Sigmoid colon (tissue), 7 donors: ENCODE measurements around the gene ADAMTS19. TPM values are rescaled to one million over a fixed set of nuclear protein-coding genes. Genes with fewer than 3 reads are reported as not detected.

ENCODE experiments used
- DNase-seq: peaks from one replicate; pipeline ENCODE4 v3.0.0-alpha.2; 2019
- H3K27ac ChIP-seq, 4 donors: fragments of 200-600 bp; sonication (generic); one replicate each; pipeline ENCODE4 v1.5.1; 2016 to 2019; ENCODE audit warnings: mild to moderate bottlenecking in 1 of 4
- H3K27me3 ChIP-seq, 3 donors: fragments of 200-600 bp; sonication (generic); one replicate each; pipeline ENCODE4 v1.5.1; 2019; ENCODE audit warnings: mild to moderate bottlenecking in 1 of 3
- H3K36me3 ChIP-seq, 4 donors: fragments of 200-600 bp; sonication (generic); one replicate each; pipeline ENCODE4 v1.5.1; 2016 to 2019
- H3K4me1 ChIP-seq, 4 donors: fragments of 200-600 bp; sonication (generic); one replicate each; pipeline ENCODE4 v1.5.1; 2017 to 2019
- H3K4me3 ChIP-seq, 4 donors: fragments of 200-600 bp; sonication (generic); one replicate each; pipeline ENCODE4 v1.5.1; 2017 to 2019; ENCODE audit warnings: mild to moderate bottlenecking in 2 of 4, moderate library complexity in 1 of 4
- H3K9me3 ChIP-seq, 4 donors: fragments of 200-600 bp in 3 of 4; sonication (generic) in 3 of 4; one replicate each; pipeline versions ENCODE4 v1.5.1 to v1.6.1; 2013 to 2019
- CTCF ChIP-seq, 4 experiments: fragments of 450-650 bp in 3 of 4; fragments of 200-600 bp in 1 of 4; IDR thresholded peaks; one replicate each; pipeline ENCODE4 v1.5.1; 2016 to 2019; ENCODE audit warnings: antibody characterized with exemption in 4 of 4, mild to moderate bottlenecking in 3 of 4, moderate library complexity in 2 of 4
- EP300 ChIP-seq, 4 donors: sonication (generic); formaldehyde crosslinking; IDR thresholded peaks; one replicate each; pipeline ENCODE4 v1.6.1; 2017; ENCODE audit warnings: antibody characterized with exemption in 4 of 4
- POLR2A ChIP-seq, 2 donors: fragments of 450-650 bp; IDR thresholded peaks; one replicate each; pipeline ENCODE4 v1.6.1; 2016; ENCODE audit warnings: antibody characterized with exemption in 2 of 2, mild to moderate bottlenecking in 2 of 2, moderate library complexity in 2 of 2
- POLR2AphosphoS5 ChIP-seq, 4 donors: sonication (generic); formaldehyde crosslinking; IDR thresholded peaks; one replicate each; pipeline ENCODE4 v1.6.1; 2017; ENCODE audit warnings: antibody characterized with exemption in 4 of 4
- WGBS, 2 donors: extraction: QIAGEN DNeasy Blood & Tissue Kit; methylation state at CpG; one replicate each; pipeline ENCODE4 v1.1.7; 2013; 5-methylcytosine and 5-hydroxymethylcytosine counted together
- intact Hi-C: fragments of 100-400 bp; cut with DNase I; formaldehyde crosslinking; loops from one replicate; pipeline ENCODE4 v1.15.1; 2023
- polyA plus RNA-seq, 3 donors: library from polyadenylated mRNA; stranded (reverse); fragments of 200-250 nt; gene quantifications; one replicate each; pipeline ENCODE4 v1.2.3, GENCODE V29; 2013
- total RNA-seq, 4 donors: library from RNA; depleted of rRNA; stranded (reverse); fragments of >200 nt; gene quantifications; one replicate each; pipeline ENCODE4 v1.1.0, GENCODE V29; 2016
- donor health status: healthy with polysubstance abuse.
- donor health status: Bipolar disorder and iron deficiency.
- donor health status: healthy.

Gene ADAMTS19
- total and polyA plus RNA-seq, 7 donors = 0.16 to 8.9 (median 2.1) TPM; not detected in 2

GRCh38 chr5:129724222-129724621, 264.1 kb downstream of the ADAMTS19 start:
- no peaks in the 10 kb centered on the region for H3K4me1 ChIP-seq
- no peak for DNase-seq
- no peak overlapping the region for H3K4me3 ChIP-seq
- no peaks in the 10 kb centered on the region for H3K9me3 ChIP-seq
- H3K27ac ChIP-seq = no peak overlapping the region
- no peaks in the 10 kb centered on the region for H3K36me3 ChIP-seq
- 24 to 35% methylated on average over 2 of the region's 2 CpGs for WGBS, 2 donors
- intact Hi-C loops = no loop called here
- TF ChIP-seq CTCF (IDR thresholded peaks at IDR 0.05) = no peak
- TF ChIP-seq EP300 (IDR thresholded peaks at IDR 0.05) = no peak
- TF ChIP-seq POLR2AphosphoS5 (IDR thresholded peaks at IDR 0.05) = no peak
- no peak for TF ChIP-seq POLR2A (IDR thresholded peaks at IDR 0.05)
- H3K27me3 ChIP-seq = no peaks in the 10 kb centered on the region

GRCh38 chr5:129724647-129725046, 264.5 kb downstream of the ADAMTS19 start:
- no peak overlapping the region for H3K27ac ChIP-seq
- H3K4me1 ChIP-seq = no peaks in the 10 kb centered on the region
- H3K4me3 ChIP-seq = no peak overlapping the region
- no peaks in the 10 kb centered on the region for H3K36me3 ChIP-seq
- intact Hi-C loops = no loop called here
- 92% methylated on average over 4 of the region's 4 CpGs for WGBS, 2 donors
- no peak for DNase-seq
- H3K9me3 ChIP-seq = no peaks in the 10 kb centered on the region
- TF ChIP-seq POLR2AphosphoS5 (IDR thresholded peaks at IDR 0.05) = no peak
- no peak for TF ChIP-seq CTCF (IDR thresholded peaks at IDR 0.05)
- TF ChIP-seq EP300 (IDR thresholded peaks at IDR 0.05) = no peak
- no peak for TF ChIP-seq POLR2A (IDR thresholded peaks at IDR 0.05)
- H3K27me3 ChIP-seq = no peaks in the 10 kb centered on the region

- H3K4me1 ChIP-seq = no peaks in the 10 kb centered on the region
- no peaks in the 10 kb centered on the region for H3K36me3 ChIP-seq
- 69 to 85% methylated on average over 2 of the region's 2 CpGs for WGBS, 2 donors
- no peaks in the 10 kb centered on the region for H3K9me3 ChIP-seq
- no peak overlapping the region for H3K4me3 ChIP-seq
- no peaks in the 10 kb centered on the region for H3K27me3 ChIP-seq
- no peak for DNase-seq
- intact Hi-C loops = no loop called here
- H3K27ac ChIP-seq = no peak overlapping the region
- TF ChIP-seq CTCF (IDR thresholded peaks at IDR 0.05) (no peak), POLR2A (IDR thresholded peaks at IDR 0.05) (no peak), POLR2AphosphoS5 (IDR thresholded peaks at IDR 0.05) (no peak), EP300 (IDR thresholded peaks at IDR 0.05) (no peak)
Measured at GRCh38 chr5:129739773-129740172, 279.7 kb downstream of the ADAMTS19 start.

GRCh38 chr5:129743541-129744187, 283.6 kb downstream of the ADAMTS19 start:
- no peak for TF ChIP-seq CTCF (IDR thresholded peaks at IDR 0.05)
- no peak for TF ChIP-seq EP300 (IDR thresholded peaks at IDR 0.05)
- no peak for TF ChIP-seq POLR2A (IDR thresholded peaks at IDR 0.05)
- TF ChIP-seq POLR2AphosphoS5 (IDR thresholded peaks at IDR 0.05) = no peak
- no peaks in the 10 kb centered on the region for H3K36me3 ChIP-seq
- no peaks in the 10 kb centered on the region for H3K27me3 ChIP-seq
- H3K9me3 ChIP-seq = no peaks in the 10 kb centered on the region
- H3K4me3 ChIP-seq = no peak overlapping the region
- H3K27ac ChIP-seq = no peak overlapping the region
- intact Hi-C loops = no loop called here
- 72 to 77% methylated on average over 2 of the region's 2 CpGs for WGBS, 2 donors
- no peaks in the 10 kb centered on the region for H3K4me1 ChIP-seq
- DNase-seq = no peak

- intact Hi-C loops = no loop called here
- no peaks in the 10 kb centered on the region for H3K27me3 ChIP-seq
- TF ChIP-seq POLR2AphosphoS5 (IDR thresholded peaks at IDR 0.05) (no peak), POLR2A (IDR thresholded peaks at IDR 0.05) (no peak), CTCF (IDR thresholded peaks at IDR 0.05) (no peak), EP300 (IDR thresholded peaks at IDR 0.05) (no peak)
- H3K9me3 ChIP-seq = no peaks in the 10 kb centered on the region
- H3K4me3 ChIP-seq = no peak overlapping the region
- no peaks in the 10 kb centered on the region for H3K36me3 ChIP-seq
- DNase-seq = no peak
- WGBS, 2 donors = 91 to 93% methylated on average over 4 of the region's 4 CpGs
- H3K27ac ChIP-seq = no peak overlapping the region
- H3K4me1 ChIP-seq = no peaks in the 10 kb centered on the region
Measured at GRCh38 chr5:129745997-129746396, 285.9 kb downstream of the ADAMTS19 start.
